ENCODE results near the gene FMNL1.
A peak's percentile ranks its signal among the peaks of the same experiment; 100 is the strongest.
"Not testable (repeated sequence)": the region's sequence is repeated elsewhere in the genome, so short reads cannot be mapped to it uniquely, and the experiment has no call there.

The FMNL1 gene, protein sequence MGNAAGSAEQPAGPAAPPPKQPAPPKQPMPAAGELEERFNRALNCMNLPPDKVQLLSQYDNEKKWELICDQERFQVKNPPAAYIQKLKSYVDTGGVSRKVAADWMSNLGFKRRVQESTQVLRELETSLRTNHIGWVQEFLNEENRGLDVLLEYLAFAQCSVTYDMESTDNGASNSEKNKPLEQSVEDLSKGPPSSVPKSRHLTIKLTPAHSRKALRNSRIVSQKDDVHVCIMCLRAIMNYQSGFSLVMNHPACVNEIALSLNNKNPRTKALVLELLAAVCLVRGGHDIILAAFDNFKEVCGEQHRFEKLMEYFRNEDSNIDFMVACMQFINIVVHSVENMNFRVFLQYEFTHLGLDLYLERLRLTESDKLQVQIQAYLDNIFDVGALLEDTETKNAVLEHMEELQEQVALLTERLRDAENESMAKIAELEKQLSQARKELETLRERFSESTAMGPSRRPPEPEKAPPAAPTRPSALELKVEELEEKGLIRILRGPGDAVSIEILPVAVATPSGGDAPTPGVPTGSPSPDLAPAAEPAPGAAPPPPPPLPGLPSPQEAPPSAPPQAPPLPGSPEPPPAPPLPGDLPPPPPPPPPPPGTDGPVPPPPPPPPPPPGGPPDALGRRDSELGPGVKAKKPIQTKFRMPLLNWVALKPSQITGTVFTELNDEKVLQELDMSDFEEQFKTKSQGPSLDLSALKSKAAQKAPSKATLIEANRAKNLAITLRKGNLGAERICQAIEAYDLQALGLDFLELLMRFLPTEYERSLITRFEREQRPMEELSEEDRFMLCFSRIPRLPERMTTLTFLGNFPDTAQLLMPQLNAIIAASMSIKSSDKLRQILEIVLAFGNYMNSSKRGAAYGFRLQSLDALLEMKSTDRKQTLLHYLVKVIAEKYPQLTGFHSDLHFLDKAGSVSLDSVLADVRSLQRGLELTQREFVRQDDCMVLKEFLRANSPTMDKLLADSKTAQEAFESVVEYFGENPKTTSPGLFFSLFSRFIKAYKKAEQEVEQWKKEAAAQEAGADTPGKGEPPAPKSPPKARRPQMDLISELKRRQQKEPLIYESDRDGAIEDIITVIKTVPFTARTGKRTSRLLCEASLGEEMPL

DNA sequence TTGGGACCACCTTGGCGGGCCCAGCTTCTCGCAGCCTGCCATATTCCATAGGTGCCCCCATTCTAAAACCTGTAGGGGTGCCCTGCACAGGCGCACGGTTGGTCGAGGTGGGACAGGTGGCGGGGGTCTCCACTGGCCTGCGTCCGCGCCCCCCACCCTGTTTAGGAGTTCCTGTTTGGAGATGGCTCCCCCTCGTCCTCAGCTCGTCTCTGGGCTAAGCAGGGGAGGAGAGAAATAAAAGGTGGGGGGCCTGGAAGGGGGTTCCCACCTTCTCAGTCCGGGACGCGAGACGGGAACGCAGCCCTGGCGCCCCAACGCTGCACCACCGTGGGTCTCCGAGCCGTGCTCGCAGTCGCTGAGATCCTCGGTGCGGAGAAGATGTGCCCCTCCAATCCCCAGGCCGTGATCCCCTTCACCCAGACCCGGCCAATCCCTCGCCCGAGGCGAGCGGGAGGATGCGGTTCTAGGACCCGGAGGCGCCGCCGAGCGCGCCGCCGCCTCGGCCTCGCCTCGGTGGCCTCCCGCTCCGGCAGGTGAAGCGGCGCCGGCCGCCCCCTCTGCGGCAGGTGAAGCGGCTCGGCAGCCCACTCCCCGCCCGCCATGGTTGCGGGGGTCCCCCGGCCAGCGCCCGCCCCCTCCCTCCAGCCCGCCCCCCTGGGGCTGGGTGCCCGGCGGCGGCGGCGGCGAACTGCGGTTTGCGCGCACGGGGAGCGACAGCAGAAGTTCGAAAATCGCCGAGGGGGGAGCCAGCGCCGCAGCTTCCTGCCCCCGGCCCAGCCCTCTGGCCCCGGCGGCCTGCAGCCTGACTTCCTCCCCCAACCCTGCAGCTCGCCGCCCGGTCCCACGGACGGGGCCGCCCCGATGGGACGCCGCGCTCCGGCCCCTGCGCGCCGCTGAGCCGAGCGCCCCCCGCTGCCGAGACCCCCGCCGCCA lies at the start of gene FMNL1:
Gene FMNL1, plus strand, starts transcription at position 805 of the 933 bp plus-strand sequence. CDS start 240 bp downstream, outside the sequence.
- DNase-seq, result no peak

DNA sequence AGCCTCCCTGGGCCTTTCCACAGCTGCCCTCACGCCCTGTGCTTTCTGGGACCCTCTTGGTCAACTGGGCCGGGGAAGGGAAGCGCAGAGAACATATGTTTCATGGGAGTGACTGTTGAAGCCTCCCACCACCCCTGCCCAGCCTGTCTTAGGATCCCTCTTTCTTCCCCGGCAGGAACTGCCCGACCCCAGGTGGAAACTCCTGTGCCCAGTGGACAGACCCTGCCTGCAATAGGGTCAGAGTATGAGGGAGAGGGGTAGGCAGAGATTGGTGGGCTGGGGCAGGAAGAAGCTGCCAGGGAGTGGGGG lies 49.5 kb upstream of the FMNL1 start:
- DNase-seq, result no peak

DNA sequence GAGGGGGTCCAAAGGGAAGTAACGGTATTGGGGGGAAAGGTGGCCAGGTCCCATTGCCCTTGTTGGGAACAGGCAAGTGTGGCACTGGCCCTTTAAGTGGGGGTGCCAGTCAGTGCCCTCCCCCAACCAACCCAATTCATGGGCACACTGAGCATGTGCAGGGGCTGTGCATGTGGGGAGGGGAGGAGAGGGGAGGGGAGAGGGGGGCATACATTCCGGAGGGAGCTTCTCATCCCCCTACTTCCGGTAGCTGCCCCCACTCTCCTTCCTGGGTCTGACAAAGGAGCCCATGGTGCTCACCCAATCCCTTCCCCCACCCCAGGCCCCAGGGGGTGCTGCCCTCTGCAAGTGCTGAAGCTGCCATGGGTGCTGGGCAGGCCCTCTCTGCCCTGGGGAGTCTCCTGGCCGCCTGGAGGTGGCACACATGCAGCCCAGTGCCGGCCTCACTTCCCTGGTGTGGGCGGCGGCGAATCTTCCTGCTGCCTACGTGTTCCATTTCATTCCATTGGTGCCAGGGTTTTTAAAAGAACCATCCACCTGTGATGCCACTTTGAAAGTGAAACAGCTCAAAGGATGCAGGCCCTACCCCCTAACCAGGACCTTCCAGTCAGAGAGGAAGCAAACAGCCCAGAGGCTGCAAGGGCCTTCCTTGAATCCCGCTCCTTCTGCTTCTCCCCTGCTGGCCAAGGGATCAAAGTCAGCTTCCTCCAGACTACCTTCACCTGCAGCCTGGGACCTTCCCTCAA lies 49.0 kb upstream of the FMNL1 start:
- no peak for DNase-seq

DNA sequence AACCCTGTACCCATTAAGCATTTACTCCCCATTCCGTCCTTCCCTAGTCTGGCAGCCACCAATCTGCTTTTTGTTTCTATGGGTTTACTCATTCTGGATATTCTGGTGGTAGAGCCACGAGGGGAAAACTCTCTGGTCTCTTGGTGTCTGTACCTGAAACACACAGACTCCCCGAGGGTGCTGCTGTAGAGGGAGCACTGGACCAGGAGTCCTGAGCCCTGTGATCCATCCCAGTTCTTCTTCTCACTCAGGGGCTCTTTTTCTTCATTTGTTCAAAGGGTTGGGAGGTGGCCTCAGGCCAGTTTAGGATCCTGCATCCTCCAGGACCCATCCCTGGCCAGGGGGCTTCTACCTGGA lies 45.9 kb upstream of the FMNL1 start:
- DNase-seq, result no peak

DNA sequence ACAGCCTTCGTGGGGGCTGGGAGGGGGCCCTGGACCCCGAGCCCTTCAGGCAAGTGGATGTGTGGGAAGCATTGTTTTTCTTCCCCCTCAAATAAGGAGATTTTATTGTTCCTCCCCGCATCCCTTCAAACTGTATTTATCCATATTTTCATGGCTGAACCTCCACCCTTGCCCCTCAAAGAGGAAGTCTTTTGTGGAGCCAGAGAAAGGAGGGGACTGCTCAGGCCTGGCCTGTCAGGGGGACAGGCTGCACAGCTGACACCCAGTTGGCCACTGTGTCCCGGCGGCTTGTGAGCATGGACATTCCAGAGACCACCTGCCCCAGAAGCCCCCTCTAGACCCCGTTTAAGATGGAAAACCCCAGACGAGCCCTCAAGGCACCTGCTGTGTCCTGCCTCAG lies 44.1 kb upstream of the FMNL1 start:
- no peak for DNase-seq

DNA sequence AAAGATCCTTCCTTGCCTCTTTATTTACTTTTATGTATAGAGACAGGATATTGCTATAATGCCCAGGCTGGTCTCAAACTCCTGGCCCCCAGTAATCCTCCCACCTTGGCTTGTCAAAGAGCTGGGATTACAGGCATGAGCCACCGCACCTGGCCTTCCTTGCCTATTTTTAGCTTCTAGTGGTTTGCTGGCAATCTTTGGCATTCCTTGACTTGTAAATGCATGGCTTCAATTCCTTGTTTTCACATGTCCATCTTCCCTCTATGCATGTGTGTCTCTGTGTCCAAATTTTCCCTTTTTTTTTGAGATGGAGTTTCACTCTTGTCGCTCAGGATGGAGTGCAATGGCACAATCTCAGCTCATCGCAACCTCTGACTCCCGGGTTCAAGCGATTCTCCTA lies 37.5 kb upstream of the FMNL1 start:
- DNase-seq, result no peak

DNA sequence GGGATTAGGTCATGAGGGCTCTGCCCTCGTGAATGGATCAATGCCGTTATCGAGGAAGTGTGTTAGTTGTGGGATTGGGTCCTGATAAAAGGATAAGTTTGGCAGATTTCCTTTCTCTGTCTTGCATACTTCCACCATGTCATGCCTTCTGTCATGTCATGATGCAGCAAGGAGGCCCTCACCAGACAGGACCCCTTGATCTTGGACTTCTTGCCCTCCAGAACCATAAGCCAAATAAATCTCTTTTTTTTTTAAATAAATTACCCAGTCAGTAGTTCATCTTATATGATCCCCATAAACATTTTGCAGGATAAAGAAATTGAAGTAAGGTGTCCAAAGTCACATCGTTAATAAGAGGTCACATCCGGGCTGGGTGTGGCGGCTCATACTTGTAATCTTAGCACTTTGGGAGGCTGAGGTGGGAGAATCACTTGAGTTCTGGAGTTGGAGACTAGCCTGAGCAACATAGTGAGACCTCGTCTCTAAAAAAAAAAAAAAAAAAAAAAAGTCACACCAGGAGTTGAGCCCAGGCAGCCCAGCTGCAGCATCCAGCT lies 34.8 kb upstream of the FMNL1 start:
- no peak for DNase-seq

DNA sequence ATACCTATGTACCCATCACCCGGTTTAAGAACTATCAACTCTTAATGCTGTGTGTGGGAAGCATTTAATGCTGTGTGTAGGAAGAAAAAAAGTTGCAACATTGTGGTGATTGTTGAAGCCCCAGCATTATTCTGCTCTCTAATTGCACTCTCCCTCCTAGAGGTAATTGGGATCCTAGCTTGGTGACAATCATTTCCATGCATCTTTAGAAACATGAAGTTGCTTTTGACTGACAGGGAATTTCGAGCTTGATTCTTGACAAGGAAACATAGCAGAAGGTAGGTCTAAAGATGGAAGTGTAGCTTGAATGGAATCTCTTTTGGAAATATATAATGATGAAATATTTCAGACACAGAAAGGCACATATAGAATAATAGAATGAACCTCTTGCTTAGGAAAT lies 32.7 kb upstream of the FMNL1 start:
- no peak for DNase-seq

DNA sequence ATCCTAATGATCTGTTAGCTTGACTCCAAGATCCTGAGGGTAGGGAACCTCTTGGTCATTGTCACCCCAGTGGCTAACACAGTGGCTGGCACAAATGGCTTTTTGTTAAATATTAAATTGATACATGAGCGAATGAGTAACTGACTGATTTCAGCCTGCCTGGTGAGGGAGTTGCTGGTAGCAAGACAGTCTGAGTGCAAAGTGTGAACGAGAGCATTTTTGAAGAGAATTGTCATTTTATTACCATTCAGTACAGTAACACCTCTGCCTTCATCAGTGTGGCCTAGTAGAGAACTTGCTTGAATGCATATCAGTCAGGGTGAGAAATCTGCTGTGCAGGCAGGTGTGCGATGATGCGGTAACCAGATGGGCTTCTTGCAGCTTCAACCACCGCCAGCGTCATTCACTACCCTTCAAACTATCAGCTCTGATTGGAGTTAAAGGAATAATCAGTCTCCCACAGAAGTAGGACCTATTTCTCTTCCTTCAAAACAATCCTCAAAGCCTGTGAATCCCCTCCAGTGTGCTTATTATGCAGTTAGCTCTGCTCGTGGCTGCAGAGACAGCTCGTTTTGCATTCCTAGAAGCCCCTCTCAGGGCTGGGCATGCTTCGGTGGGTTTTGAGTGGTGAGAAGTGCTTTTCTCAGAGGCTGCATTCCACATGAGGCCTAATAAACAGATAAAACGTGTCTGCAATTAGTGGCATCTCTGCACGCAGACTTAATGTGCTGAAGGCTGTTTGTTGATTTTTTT lies 31.0 kb upstream of the FMNL1 start:
- no peak for DNase-seq

DNA sequence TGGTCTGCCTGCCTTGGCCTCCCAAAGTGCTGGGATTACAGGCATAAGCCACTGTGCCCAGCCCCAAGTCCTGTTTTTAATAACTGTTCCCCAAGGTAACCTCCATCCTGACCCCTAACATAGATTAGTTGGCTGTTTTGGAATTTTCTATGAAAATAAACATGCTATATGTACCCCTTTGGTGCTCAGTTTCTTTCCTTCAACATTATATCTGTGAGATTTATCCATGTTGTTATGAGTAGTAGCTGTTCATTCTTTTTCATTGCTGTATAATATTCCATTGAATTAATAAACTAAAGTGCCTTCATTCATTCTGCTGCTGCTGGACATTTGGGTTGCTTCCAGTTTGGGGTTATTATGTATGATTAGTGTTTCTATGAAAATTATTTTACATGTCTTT lies 26.3 kb upstream of the FMNL1 start:
- no peak for DNase-seq

DNA sequence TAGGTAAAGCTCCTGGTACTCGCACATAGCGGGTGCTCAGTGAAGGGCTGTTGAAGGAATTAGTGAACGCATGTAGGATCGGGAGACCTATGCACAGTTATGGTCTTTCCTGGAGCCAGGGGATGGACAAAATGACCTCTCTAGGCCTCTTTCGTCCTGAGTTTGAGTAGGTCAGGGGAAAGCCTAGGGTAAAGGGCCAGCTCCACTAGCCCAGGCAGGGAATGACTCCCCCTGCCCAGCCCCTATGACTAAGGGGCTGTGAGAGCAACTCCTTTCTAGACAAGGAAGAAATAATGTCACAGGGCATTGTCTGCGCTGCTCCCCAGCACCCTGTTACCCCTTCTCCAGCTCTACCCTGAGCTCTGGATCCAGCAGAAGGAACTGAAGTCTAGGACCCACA lies 24.6 kb upstream of the FMNL1 start:
- no peak for DNase-seq

DNA sequence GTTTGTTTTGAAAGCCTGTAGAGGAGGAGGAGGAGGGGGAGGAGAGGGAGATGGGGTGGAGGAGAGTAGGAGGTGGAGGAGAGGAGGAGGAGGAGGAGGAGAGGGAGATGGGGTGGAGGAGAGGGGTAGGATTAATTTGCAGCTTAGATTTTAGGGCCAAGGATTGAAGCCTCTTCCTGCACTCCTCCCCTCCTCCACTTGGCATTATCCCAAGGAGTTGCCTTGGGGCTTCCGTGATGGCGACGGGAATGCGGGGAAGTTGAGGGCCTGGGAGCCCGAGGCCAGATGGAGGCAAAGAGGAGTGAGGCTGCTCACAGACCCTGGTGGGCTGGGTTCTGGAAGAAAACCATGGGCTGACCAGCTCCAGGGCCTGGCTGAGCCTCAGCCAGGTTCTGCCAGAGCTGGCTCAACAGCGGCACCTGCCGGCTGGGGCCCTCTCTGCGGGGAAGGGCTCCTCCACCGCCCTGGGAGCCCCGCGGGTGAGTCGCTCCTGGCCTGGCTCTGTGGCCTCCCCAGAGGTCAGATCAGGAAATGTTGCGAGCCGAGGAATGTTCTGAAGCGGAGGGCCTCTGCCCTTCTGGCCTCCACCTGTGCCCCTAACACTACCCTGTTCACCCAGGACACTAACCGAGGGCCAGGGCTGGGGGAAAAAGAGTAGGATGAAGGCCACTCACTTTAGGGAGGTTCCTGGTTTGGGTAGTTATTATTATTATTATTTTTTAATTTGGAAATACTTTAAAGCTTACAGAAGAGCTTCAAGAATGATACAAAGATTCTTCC lies 23.9 kb upstream of the FMNL1 start:
- DNase-seq, result peak; percentile 39

DNA sequence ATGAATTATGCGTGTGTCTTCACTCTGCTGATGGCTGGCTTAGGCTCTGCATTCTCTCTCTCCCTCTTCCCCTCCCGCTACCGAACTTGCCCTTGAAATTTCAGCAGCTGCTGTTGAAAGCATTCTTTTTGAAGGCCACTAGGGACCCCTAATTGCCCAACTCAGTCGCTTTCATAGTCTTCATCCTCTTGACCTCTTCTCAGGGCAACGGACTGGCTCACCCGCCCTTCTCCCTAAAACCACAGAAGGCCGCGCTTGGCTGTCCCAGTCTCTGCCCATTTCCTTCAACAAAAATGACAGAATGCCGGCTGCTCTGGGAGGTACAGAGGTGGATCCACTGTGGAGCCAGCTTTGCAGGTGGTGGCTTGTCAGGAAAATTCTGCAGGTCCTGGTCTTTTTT lies 21.0 kb upstream of the FMNL1 start:
- no peak for DNase-seq

DNA sequence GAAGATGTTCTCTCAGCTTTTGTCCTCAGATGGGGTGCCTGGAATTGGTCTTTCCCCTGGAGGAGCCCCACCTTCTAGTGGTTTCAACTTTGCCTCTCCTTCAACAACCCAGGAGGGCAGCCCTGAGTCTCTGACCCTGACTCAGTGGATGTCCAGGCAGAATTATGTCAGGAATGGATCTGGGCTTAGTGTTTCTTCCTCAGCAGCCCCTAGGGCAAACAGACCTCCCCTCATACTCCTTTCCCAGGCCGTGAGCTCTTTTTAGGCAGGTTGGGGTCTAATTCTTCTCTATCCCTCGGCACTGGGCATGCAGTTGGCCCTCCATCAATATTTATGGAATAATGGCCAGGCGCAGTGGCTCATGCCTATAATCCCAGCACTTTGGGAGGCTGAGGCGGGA lies 20.2 kb upstream of the FMNL1 start:
- no peak for DNase-seq

DNA sequence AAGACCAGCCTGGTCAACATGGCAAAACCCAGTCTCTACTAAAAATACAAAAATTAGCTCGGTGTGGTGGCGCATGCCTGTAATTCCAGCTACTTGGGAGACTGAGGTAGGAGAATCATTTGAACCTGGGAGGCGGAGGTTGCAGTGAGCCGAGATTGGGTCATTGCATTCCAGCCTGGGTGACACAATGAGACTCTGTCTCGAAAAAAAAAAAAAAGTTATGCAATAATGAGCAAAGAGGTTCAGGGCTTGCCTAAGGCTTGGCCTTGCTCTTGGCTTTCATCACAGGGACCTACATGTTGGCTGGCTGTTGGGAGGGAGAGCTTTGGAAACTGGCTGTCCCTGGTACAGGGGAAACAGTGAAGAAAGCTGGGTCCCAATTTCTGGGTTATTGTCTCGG lies 19.8 kb upstream of the FMNL1 start:
- not testable (repeated sequence) for DNase-seq

DNA sequence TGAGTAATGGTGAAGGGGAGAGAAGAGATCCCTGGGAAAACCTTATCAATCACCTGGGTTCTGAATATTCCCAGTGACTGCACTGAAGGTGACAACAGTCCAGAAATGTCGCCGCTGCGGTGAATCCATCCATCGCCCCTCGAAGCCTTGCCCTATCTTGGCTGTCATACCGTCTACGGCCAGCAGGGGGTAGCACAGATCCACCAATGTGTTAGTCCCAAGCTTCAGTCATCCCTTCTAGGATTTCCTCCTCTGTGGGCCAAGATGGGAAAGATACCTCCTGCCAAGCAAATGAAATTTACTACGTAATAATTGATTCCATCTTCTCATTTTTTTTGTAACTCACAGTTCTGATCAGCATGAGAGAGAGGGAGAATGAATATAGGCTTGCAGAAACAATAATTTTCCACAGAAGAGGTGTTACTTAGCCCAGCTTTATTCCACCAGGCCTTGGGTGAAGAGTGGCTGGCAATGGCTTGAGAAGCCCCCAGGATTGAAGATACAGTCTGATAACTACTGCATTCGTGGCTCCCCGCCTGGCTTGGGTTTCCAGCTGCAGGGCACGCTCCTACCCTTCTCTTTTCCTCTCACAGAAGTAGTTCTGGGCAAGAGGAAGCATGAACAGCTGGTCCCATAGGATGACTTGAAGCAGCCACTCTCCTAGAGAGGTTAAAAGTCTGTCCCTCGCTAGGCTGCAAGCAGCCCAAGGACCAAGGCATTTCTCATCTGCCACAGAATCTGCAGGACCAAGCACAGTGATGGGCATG lies 2.6 kb upstream of the FMNL1 start:
- DNase-seq, result peak; percentile 76

DNA sequence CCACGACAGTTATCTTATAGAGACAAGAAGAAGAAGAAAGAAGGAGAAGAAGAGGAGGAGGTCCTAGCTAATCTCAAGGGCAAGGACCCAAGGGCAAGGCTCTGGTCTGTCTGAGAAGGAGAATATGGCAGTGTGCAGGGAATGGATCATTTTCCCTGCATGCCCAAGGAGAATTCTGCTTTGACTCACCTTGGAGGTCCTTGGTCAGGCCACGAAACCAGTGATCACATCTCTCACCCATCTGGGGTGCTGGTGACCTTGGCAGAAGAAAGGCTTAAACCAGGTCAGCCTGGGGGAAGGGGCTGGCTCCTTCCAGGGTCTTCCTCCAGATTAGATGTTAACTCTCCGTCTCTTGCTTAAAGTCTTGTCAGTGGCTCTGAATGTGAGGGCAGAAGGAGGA lies 1.6 kb upstream of the FMNL1 start:
- DNase-seq, result no peak

DNA sequence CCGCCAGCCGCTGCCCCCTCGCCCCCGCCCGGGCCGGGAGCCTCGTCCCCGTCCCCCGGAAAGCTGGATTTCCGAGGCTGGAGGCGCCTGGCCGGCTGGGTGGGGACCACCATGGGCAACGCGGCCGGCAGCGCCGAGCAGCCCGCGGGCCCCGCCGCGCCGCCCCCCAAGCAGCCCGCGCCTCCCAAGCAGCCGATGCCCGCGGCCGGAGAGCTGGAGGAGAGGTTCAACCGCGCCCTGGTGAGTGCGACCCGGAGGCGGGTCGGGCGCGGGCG lies 266 bp downstream of the FMNL1 start:
- DNase-seq, result no peak

DNA sequence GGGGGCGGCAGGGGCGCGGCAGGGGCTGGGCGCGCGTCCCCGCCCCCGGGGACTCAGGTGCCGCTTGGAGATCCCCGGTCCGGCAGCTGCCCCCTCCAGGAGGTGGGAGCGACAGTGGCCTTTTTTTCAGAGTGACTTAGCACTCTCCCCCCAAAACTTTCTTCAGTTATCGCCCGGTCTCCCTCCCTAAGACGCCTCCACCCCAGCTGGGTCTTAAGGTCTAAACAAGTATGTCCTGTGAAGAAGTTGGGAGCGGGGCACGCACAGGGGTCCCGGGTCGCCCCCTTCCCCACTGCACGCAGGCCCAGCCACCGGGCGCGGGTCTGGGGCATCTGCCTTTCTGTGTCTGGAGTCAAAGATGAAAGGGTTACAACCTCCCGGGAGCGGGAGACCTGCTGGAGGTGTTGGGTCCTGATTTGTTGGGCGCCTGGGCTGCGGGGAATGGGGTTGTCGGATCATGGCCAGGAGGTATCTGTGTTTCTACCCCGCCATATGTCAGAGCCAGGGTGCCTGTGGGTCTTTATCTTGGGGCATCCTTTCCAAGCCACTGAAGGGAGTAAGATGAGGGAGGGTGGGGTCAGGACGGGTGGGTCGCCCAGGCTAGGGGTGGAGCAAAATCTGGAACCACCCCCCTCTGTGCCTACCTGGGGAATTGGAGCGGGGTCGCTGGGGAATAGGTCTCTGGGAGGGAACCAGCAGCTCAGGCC lies 757 bp downstream of the FMNL1 start:
- no peak for DNase-seq
